DOHH2 (cell line): ENCODE measurements around the gene ZNF804B.

Source experiments
- CTCF ChIP-seq: fragments of 200-600 bp; sonication (generic); IDR thresholded peaks from one replicate; pipeline ENCODE4 v1.5.1; 2014; ENCODE audit warnings: antibody characterized with exemption, mild to moderate bottlenecking, low read depth, low read length; ENCODE audit not compliant: poor library complexity, severe bottlenecking
- EZH2phosphoT487 ChIP-seq: fragments of 200-600 bp; sonication (generic); IDR thresholded peaks from 2 replicates; pipeline ENCODE4 v1.6.1; 2017; ENCODE audit warnings: borderline replicate concordance, mild to moderate bottlenecking, antibody characterized with exemption, low read length, moderate library complexity, mixed read lengths

- TF ChIP-seq CTCF (no peak), EZH2phosphoT487 (no peak)
These were observed 626 bp downstream of the ZNF804B start for GRCh38 chr7:88760136-88760515.
